Skeletal muscle satellite cell (primary cell): ENCODE results near the gene APBB1IP.

ENCODE experiments used
- H3K27me3 ChIP-seq: 2 replicates; pipeline ENCODE4 v1.7.0; 2013; ENCODE audit warnings: low read length; ENCODE audit not compliant: control insufficient read depth, insufficient read depth
- H3K36me3 ChIP-seq: 2 replicates; pipeline ENCODE4 v1.7.0; 2013; ENCODE audit warnings: mild to moderate bottlenecking, control low read depth, low read length; ENCODE audit not compliant: insufficient read depth
- H3K4me1 ChIP-seq: 2 replicates; pipeline ENCODE4 v1.7.0; 2013; ENCODE audit warnings: low read length; ENCODE audit not compliant: control insufficient read depth, insufficient read depth
- H3K4me2 ChIP-seq: 2 replicates; pipeline ENCODE4 v1.7.0; 2013; ENCODE audit warnings: mild to moderate bottlenecking, low read length
- H3K4me3 ChIP-seq: 2 replicates; pipeline ENCODE4 v1.7.0; 2013; ENCODE audit warnings: low read length
- H3K9ac ChIP-seq: 2 replicates; pipeline ENCODE4 v1.7.0; 2013; ENCODE audit warnings: mild to moderate bottlenecking, low read depth, low read length, moderate library complexity
- H3K9me3 ChIP-seq: replicated peaks from 2 replicates; pipeline ENCODE4 v1.7.0; 2013; ENCODE audit warnings: mild to moderate bottlenecking, control low read depth, low read length
- small RNA-seq: library from RNA; depleted of rRNA; stranded (forward); fragments of <200 nt; gene quantifications from one replicate; pipeline ENCODE3, GENCODE V24; 2012

Gene APBB1IP

GRCh38 chr10:26612151-26612915 is 174.2 kb downstream of the APBB1IP start:
- H3K4me2 ChIP-seq, result no peak overlapping the region
- no peaks in the 10 kb centered on the region for H3K27me3 ChIP-seq
- H3K4me1 ChIP-seq, result no peaks in the 10 kb centered on the region
- no peak overlapping the region for H3K9ac ChIP-seq
- H3K4me3 ChIP-seq, result no peak overlapping the region
- H3K36me3 ChIP-seq, result no peaks in the 10 kb centered on the region
- no peaks in the 10 kb centered on the region for H3K9me3 ChIP-seq

Small RNA genes within 50 kb of the gene (small RNA-seq; reads per million reads assigned to genes)
- 0.21 reads per million for gene RNA5SP307
